Stomach smooth muscle (tissue), 2 donors: ENCODE data around the gene LZTS3.
"Not testable (repeated sequence)": the region's sequence is repeated elsewhere in the genome, so short reads cannot be mapped to it uniquely, and the experiment has no call there.

Source experiments
- H3K27ac ChIP-seq: one replicate; pipeline ENCODE4 v1.7.0; 2013; ENCODE audit warnings: mild to moderate bottlenecking, low read length, inconsistent platforms
- H3K27me3 ChIP-seq, 2 donors: one replicate each; pipeline ENCODE4 v1.7.0; 2013; ENCODE audit warnings: low read length in 2 of 2; ENCODE audit not compliant: insufficient read depth in 2 of 2, control insufficient read depth in 1 of 2
- H3K36me3 ChIP-seq, 2 donors: one replicate each; pipeline ENCODE4 v1.7.0; 2013; ENCODE audit warnings: low read length in 2 of 2; ENCODE audit not compliant: control insufficient read depth in 2 of 2, insufficient read depth in 2 of 2
- H3K4me1 ChIP-seq: one replicate; pipeline ENCODE4 v1.7.0; 2013; ENCODE audit warnings: low read length; ENCODE audit not compliant: control insufficient read depth, insufficient read depth
- H3K4me3 ChIP-seq, 2 donors: one replicate each; pipeline ENCODE4 v1.7.0; 2013; ENCODE audit warnings: low read length in 2 of 2
- H3K9ac ChIP-seq, 2 donors: one replicate each; pipeline ENCODE4 v1.7.0; 2013; ENCODE audit warnings: low read length in 2 of 2, mild to moderate bottlenecking in 1 of 2
- H3K9me3 ChIP-seq, 2 donors: one replicate each; pipeline ENCODE4 v1.7.0; 2013; ENCODE audit warnings: low read length in 2 of 2; ENCODE audit not compliant: control insufficient read depth in 2 of 2
- donor health status: healthy.
- donor health status: Pancreatic carcinoma.

Gene LZTS3

GRCh38 chr20:3172933-3173609, at the start of gene LZTS3:
LZTS3 (minus strand) TSS chr20:3173549; CDS start chr20:3167163, 6,386 bp downstream.
- Histone ChIP-seq H3K9me3 (no peaks in the 10 kb centered on the region), H3K4me3 (peak within 1 kb of the TSS; percentile 74 to 93), H3K9ac (peak within 1 kb of the TSS; percentile 64 to 78), H3K27me3 (peaks cover 0 to 6% of the 10 kb centered on the region in 2 donors), H3K4me1 (peaks cover 16% of the 10 kb centered on the region), H3K36me3 (no peaks in the 10 kb centered on the region), H3K27ac (peak within 1 kb of the TSS; percentile 46)

- Histone ChIP-seq H3K4me3 (no peak overlapping the region), H3K9me3 (no peaks in the 10 kb centered on the region), H3K9ac (no peak overlapping the region), H3K36me3 (peaks cover 9 to 18% of the 10 kb centered on the region in 2 donors), H3K27ac (no peak overlapping the region), H3K27me3 (no peaks in the 10 kb centered on the region), H3K4me1 (peaks cover 6% of the 10 kb centered on the region)
Observed at GRCh38 chr20:3221398-3222226, 48.3 kb upstream of the LZTS3 start.

- Histone ChIP-seq H3K9me3 (no peaks in the 10 kb centered on the region), H3K4me1 (peaks cover 6% of the 10 kb centered on the region), H3K4me3 (no peak overlapping the region), H3K27ac (no peak overlapping the region), H3K27me3 (no peaks in the 10 kb centered on the region), H3K36me3 (peaks cover 19 to 21% of the 10 kb centered on the region in 2 donors), H3K9ac (no peak overlapping the region)
Observed at GRCh38 chr20:3218307-3218988, 45.1 kb upstream of the LZTS3 start.

DNA sequence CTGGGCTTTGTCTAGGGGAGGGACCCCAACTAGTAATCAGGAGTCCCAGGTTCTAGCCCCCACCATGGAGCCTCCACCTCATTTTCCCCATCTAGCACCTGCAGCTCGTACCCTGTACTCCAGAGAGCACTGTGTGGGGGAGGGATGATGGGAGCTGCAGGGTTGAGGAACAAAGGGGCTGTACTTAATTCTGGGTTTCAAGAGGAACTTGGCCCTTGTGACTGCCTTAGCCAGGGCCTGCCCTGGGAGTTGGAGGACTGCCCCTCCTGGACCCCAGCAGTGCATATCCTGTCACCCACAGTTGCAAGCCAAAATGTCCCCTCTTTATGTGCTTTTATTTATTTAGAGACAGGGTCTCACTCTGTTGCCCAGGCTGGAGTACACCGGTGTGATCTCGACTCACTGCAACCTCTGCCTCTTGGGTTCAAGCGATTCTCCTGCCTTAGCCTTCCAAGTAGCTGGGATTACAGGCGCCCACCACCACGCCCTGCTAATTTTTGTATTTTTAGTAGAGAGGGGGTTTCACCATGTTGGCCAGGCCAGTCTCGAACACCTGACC, 42.1 kb upstream of the LZTS3 start:
- H3K4me3 ChIP-seq, H3K9ac ChIP-seq, H3K4me1 ChIP-seq, H3K27me3 ChIP-seq, H3K9me3 ChIP-seq, H3K27ac ChIP-seq: not testable (repeated sequence)
- H3K36me3 ChIP-seq = peaks cover 10 to 15% of the 10 kb centered on the region in 2 donors

GRCh38 chr20:3213226-3213625, 39.9 kb upstream of the LZTS3 start:
- H3K4me1 ChIP-seq = peaks cover 16% of the 10 kb centered on the region
- no peak overlapping the region for H3K4me3 ChIP-seq
- H3K27me3 ChIP-seq = no peaks in the 10 kb centered on the region
- no peak overlapping the region for H3K27ac ChIP-seq
- H3K9ac ChIP-seq = no peak overlapping the region
- H3K36me3 ChIP-seq = peaks cover 6 to 15% of the 10 kb centered on the region in 2 donors
- no peaks in the 10 kb centered on the region for H3K9me3 ChIP-seq

DNA sequence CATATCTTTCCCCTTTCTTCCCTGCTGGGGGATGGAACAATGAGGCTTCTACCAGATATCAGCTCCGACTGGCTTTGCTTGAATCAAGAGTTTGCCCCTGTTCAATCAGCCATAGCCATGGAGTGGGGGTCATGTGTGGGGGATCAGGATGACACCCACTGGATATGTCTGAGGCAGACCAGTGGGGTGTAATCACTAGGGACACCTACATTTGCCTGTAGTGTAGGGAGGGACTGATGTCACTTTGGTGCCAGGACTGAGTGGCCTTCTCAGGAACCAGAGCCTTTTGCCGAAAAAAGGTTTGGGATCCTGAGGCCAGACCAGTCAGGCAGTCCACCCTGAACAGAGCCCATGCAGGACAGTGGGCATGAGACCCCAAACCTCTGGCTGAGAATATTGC, 37.0 kb upstream of the LZTS3 start:
- peak overlapping the region; percentile 59 to 97 for H3K4me3 ChIP-seq
- H3K4me1 ChIP-seq = peaks cover 15% of the 10 kb centered on the region
- H3K27ac ChIP-seq = no peak overlapping the region

DNA sequence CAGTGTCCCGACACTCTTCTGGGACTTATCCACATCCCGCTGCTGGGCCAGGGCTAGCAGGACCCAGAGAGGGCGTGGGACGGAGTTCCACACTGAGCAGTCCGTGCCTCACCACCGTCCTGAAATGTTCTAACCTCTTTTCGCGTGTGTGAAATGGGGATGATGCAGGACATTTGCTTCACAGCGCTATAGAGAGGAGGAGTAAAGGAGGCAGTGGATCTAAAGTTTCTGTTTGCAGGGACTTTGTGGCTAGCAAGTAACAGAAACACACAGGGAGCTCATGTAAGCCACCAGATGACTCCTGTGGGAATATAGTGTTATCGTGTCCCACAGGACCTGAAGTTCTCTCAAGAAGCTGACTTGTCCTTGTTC, 36.6 kb upstream of the LZTS3 start:
- Histone ChIP-seq H3K4me1 (peaks cover 15% of the 10 kb centered on the region), H3K9ac (peak overlapping the region; percentile 83 to 86), H3K27me3 (no peaks in the 10 kb centered on the region), H3K27ac (no peak overlapping the region), H3K9me3 (no peaks in the 10 kb centered on the region), H3K4me3 (peak overlapping the region; percentile 59 to 97), H3K36me3 (peaks cover 6 to 11% of the 10 kb centered on the region in 2 donors)

More for the DNA sequence above, 37.0 kb upstream of the LZTS3 start:
- H3K36me3 ChIP-seq = peaks cover 6 to 15% of the 10 kb centered on the region in 2 donors
- peak overlapping the region; percentile 83 to 86 for H3K9ac ChIP-seq
- H3K27me3 ChIP-seq = no peaks in the 10 kb centered on the region
- H3K9me3 ChIP-seq = no peaks in the 10 kb centered on the region

DNA sequence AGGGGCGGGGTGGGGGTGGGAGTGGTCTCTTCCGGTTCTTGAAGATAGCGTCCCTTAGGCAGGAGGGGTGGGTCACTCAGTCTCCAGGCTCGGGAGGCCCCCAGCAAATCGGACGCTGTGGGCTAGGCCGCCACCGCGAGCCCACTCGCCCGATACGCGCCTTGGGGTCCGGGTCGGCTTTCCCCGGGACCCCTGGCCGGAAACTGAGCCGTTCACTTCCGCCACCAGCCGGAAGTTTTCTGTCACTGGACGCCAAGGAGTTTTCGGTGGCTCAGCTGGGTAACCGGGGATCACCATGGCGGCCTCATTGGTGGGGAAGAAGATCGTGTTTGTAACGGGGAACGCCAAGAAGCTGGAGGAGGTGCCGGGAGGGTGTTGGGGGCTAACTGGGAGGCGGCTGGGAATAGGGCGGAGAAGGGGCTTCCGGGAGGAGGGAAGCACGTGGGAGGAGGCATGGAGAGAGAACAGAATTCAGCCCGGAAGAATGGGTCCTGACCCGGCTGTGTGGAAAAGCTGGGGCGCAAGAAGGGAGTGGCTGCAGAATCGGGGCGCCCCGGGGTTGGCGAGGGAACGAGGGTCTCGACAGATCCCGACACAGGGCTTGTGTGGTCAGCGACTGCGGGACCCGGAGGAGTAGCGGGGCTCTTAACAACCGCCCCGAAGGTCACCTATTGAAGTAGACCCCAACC, 36.1 kb upstream of the LZTS3 start, which contains the start of gene ITPA:
TSS of gene ITPA (plus strand) at position 242 of the 689 bp plus-strand sequence. CDS start at position 296, 54 bp downstream.
- Histone ChIP-seq H3K27ac (peak within 1 kb of the TSS; percentile 58), H3K36me3 (peaks cover 6 to 8% of the 10 kb centered on the region in 2 donors), H3K9me3 (no peaks in the 10 kb centered on the region), H3K27me3 (no peaks in the 10 kb centered on the region), H3K9ac (peak within 1 kb of the TSS; percentile 83 to 86), H3K4me1 (peaks cover 15% of the 10 kb centered on the region), H3K4me3 (peak within 1 kb of the TSS; percentile 59 to 97)

DNA sequence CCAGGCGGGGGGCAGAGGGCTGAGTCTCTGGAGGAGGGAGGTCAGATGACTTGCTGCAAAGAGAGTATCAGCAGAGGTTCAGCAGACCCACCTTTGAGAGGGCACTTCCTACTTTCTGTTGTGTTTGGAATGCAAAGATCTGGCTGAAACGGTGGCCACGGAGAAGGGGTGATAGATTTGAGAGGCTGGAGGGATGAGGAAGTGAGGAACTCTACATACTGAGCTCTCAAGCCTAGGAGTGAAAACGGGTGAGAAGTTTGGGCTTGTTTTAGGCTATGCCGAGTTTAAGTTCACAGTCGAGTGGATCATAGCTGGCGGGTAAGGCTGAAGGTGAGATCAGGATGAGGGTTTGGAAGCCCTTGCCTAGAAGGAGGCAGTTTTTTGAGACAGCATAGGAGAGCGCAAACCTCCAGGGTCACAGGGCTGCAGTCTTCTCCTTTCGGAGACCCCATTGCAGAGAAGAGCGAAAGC, 35.5 kb upstream of the LZTS3 start:
- peak overlapping the region; percentile 83 to 86 for H3K9ac ChIP-seq
- H3K36me3 ChIP-seq = peaks cover 4 to 5% of the 10 kb centered on the region in 2 donors
- no peaks in the 10 kb centered on the region for H3K9me3 ChIP-seq
- peaks cover 17% of the 10 kb centered on the region for H3K4me1 ChIP-seq
- peak overlapping the region; percentile 58 for H3K27ac ChIP-seq
- H3K27me3 ChIP-seq = no peaks in the 10 kb centered on the region
- H3K4me3 ChIP-seq = peak overlapping the region; percentile 59 to 97
